ENCODE measurements around the gene OR52K1.

DNA sequence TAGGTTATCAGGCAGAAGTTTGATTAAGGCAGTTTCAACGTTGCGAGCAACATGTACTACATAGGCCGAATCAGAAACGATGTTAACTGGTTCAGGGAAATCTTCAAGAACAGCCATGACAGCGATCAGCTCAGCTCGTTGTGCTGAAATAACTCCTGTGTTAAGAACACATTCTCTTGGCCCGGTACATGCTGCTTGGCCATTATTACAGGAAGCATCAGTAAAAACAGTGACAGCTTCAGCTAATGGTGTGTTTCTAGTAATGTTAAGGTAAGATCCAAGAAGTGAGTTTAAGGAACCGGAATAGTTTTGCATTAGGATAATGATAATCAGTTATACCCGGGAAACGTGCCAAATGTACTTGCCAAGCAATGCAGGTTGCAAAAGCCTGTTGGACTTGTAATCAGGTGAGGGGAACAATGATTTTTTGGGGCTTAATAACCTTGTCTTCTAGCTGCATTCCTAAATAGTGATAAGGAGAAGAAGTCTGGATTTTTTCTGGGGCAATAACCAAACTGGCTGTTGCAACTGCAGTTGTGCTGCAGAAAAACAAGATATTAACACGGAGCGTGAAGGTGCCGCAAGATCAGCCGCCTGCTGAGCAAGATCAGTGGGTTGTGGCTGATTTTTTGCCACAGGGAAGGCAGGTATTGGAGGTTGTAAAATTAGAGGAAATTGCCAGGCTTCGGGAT lies 14.3 kb downstream of the OR52K1 start:
- TF ChIP-seq, protein P1, sequence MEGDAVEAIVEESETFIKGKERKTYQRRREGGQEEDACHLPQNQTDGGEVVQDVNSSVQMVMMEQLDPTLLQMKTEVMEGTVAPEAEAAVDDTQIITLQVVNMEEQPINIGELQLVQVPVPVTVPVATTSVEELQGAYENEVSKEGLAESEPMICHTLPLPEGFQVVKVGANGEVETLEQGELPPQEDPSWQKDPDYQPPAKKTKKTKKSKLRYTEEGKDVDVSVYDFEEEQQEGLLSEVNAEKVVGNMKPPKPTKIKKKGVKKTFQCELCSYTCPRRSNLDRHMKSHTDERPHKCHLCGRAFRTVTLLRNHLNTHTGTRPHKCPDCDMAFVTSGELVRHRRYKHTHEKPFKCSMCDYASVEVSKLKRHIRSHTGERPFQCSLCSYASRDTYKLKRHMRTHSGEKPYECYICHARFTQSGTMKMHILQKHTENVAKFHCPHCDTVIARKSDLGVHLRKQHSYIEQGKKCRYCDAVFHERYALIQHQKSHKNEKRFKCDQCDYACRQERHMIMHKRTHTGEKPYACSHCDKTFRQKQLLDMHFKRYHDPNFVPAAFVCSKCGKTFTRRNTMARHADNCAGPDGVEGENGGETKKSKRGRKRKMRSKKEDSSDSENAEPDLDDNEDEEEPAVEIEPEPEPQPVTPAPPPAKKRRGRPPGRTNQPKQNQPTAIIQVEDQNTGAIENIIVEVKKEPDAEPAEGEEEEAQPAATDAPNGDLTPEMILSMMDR (IDR thresholded peaks at IDR 0.05) = no peak
- TF ChIP-seq POLR2AphosphoS5 (IDR thresholded peaks at IDR 0.05) = no peak
